NCI-H2107 (cell line): ENCODE results near the gene NUP37.
"Not testable (repeated sequence)": the region's sequence is repeated elsewhere in the genome, so short reads cannot be mapped to it uniquely, and the experiment has no call there.

ENCODE experiments used
- DNase-seq: peaks from one replicate; lab custom pipeline; 2025; lab: John Stamatoyannopoulos, UW

NUP37 gene

DNA sequence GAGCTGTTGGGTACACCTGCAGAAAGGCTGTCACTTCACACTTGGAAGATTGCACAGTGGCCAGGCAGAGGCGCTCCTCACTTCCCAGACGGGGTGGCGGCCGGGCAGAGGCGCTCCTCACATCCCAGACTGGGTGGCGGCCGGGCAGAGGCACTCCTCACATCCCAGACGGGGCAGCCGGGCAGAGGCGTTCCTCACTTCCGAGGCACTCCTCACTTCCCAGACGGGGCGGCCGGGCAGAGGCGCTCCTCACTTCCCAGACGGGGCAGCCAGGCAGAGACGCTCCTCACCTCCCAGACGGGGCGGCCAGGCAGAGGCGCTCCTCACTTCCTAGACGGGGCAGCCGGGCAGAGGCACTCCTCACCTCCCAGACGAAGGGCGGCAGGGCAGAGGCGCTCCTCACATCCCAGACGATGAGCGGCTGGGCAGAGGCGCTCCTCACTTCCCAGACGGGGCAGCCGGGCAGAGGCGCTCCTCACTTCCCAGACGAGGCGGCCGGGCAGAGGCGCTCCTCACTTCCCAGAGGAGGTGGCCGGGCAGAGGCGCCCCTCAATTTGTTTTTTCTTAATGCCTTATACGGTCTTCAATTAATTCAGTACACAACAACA lies 30.6 kb downstream of the NUP37 start:
- not testable (repeated sequence) for DNase-seq

GRCh38 chr12:102080842-102081241 lies 39.1 kb downstream of the NUP37 start:
- no peak for DNase-seq

GRCh38 chr12:102072092-102072491 lies 47.8 kb downstream of the NUP37 start:
- DNase-seq: not testable (repeated sequence)

DNA sequence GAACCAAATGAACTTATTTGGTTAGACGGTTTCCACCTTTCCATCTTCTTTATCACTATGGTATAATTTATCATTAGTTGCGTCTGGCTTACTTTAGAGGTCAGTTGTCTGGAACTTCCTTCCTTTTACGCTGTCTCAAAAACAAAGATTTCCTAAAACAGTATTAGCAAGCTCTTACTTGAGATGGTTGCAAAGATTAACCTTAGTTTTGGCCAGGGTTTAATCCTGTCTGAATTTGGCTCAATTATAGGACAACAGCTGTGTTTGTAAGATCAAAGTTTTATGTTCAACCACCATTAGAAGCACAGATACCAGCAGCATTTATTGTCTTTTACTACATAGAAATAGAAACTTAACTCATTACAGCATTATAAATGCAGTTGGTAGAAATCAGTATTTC lies 50.2 kb downstream of the NUP37 start:
- no peak for DNase-seq

DNA sequence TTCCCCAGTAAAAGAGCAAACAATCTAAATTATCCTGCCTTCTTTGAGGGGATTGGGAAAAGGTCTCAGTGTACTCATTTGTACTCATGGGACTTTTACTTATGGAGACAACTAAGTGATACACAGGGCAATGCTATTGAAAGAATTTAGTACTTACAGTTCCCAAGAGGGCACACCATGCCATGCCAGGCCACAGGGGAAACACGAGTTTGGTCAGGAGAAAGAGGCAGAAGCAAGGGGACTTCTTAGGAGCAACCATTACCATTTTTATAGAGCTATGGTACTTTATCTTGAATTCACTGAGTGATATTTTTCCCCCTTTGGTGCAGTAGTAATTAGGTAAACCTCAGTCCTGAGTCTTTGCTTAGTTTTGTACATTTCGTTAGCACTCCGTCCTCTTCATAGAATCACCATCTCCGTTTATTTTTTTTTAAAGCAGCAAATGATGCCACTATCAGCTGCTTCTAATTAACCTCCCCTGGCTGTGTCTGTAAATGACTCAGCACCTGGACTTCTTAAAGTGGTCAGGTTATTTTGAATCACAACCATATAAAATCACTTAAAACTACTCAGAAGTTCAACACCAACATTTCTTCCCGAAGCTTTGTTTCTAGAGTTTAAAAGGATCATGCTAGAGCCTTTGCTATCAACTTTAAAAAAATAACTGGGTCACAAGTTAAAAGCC lies 52.2 kb downstream of the NUP37 start:
- DNase-seq: no peak

- DNase-seq: no peak
Measured at GRCh38 chr12:102064476-102064875, 55.4 kb downstream of the NUP37 start.

DNA sequence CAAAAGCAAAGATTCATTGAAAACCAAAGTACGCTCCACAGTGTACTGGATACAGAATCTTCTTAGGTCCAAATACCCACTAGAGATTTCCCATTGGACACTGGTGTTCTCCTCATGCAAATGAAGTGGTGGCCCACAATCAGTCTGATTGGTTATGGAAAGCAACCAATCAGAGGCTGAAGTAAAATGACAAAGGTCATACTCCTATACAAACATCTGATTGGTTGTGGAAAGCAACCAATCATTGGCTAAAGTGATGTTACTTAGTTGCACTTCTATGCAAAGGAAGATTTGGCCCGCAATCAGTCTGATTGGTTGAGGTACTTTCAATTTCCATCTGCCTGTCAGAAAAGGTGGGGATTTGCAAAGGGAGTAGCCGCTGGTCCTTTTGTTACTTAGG lies 56.8 kb downstream of the NUP37 start:
- DNase-seq: no peak

GRCh38 chr12:102062419-102062806 lies 57.5 kb downstream of the NUP37 start:
- DNase-seq: no peak

- peak; percentile 89 for DNase-seq
Measured at GRCh38 chr12:102061560-102062418, 58.1 kb downstream of the NUP37 start, which contains the start of gene WASHC3. WASHC3 (minus strand) TSS chr12:102061991; CDS start chr12:102061962, 29 bp downstream.

GRCh38 chr12:102061096-102061559 lies 58.8 kb downstream of the NUP37 start:
- no peak for DNase-seq

GRCh38 chr12:102059343-102059742 lies 60.6 kb downstream of the NUP37 start:
- no peak for DNase-seq

GRCh38 chr12:102054345-102054744 lies 65.6 kb downstream of the NUP37 start:
- no peak for DNase-seq

GRCh38 chr12:102053062-102053349 lies 66.9 kb downstream of the NUP37 start:
- no peak for DNase-seq

DNA sequence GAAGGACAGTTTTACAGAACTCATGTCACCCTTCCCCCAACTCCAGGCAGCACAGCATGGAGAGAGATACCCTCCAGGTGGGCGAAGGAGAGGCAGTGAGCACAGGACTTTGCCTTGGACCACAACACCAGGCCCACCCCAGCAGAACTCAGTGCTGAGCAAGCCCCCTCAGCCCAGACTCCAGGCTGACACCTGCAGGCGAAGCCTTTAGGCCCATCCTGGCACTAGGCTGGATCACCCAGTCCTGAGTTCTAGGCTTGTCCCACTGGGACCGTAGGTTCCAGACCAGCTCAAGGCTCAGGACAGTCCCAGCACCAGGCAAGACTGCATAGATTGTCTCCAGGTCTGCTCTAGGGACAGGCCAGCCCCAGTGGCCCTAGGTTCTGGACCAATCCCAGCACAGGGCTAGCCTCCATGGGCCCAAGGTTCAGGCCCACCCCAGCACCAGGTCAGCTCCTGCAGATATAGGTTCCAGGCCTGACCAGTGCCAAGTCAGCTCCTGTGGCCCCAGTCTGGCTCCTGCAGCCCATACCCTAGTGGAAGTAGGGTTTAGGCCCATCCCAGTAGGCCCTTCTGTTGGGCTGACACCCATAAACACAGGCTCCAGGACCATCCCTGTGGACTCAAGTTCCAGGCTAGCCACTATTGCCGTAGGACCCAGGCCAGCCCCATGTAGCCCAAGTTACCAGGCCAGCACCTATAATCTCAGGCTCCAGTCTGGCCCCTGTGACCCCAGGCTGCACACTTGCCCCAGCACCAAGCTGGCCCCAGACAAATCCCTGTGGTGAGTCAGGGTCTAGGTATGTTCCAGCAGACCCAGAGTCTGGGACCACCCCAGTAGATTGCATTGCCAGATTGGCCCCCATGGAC lies 67.5 kb downstream of the NUP37 start:
- DNase-seq: no peak

GRCh38 chr12:102051431-102051965 lies 68.4 kb downstream of the NUP37 start:
- DNase-seq: no peak

DNA sequence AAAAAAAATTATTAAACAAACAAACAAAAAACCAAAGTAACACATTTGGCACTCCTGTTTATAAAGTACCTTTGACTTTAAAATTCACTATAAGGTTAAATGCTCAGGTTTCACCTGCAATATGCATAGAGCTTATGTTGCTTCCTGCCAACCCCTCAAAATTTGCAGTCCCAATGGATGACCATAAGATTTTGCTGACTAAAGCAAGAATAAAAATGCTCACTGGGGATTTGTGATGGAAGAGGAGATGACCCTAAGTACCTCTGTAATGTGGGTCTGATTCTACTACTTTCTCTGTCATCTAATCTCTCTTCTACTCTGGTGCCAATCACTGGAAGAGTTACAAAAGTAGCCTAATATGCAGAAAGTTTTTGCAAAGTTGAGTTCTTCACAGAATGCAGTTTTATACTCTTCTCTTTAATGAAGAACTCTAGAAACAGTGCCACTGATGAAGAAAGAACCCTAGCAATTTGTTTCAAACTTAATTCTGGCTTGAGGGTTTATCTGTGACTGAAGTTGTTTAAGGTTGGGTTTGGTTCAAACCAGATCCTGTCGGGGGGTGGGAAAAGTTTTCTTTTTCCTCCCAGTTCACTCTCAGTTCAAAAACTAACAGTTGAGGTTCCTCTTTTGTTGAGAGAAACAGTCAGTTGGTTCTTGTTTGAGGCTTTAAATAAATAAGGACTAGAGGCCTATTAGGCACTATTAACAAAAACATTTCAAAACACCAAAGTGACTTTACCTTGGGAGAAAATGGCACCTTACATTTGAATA lies 69.1 kb downstream of the NUP37 start:
- DNase-seq: no peak

DNA sequence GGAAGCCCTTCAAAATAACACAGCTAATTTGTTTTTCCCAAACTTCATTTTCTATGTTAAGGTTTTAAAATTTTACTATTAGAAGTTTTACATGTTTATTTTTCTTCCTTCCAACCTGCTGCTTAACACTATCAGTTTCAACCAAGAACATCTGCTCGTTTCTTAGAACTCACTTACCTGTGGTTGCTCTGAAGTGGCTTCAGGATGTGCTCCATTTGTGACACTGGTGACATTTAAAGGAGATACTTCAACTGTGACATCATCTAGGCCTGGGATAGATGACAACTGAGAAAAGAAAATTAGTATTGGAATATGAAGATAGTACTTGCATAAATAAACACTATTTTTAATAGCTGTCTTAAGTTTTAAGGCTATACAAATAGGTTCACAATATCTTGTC lies 76.0 kb downstream of the NUP37 start:
- DNase-seq: no peak

DNA sequence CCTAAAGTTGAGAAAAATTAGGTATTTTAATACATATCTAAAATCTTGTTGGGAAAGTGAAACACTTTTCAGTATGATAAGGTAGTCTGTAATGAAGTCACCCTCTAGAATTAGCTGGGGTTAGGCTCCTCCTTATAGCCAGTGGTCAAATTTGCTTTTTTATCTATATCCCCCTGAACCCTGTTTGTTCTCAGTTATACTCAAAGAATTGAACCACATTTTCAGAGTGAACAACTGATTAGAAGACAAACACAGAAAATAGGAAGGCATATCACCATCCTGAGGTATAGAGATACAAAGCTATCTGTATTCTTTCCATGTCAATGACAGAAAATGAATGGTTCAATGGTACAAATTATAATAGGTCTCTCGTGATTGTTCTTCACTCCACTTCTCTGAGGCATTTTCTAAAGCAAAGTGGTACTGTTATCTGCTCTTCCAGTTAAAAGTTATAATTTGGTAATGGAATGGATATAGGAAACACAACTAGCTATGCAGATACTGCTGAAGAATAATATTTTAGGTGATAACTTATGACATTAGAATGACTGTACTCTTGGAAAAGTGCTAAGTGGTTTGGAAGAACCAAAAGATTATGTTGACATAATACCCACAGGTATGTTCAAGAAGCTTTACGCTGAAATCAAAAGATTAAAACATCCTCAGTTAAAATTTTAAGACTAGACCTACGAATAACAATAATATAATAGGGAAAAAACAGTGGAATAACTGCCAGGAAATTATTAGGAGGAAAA lies 85.7 kb downstream of the NUP37 start:
- DNase-seq: no peak

DNA sequence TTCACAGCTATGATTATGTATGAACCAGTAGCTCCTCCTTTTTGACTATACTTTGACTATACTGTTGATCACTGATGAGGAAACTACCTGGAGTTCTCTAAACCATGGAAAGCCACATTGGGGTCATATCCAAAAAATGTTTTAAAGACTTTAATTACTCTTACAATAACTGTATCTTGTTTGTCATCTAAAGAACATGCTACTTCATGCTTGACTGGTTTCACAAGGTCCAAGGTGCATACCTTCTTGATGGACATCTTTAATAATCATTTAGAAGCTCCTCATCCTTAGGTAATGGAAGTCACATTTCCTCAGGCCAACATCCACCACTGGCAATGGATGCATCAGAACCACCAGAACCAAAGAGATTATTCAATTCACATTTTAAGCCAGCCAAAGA lies 88.1 kb downstream of the NUP37 start:
- no peak for DNase-seq

- no peak for DNase-seq
Measured at GRCh38 chr12:102029141-102029540, 90.8 kb downstream of the NUP37 start.
